Measurements from ENCODE around the gene SYCP1. TPM values are rescaled to one million over a fixed set of nuclear protein-coding genes. Genes with fewer than 3 reads are reported as not detected.

The SYCP1 gene
- total RNA-seq, 2 experiments from 2014 or later, result not detected

Other genes starting within 250 kb of the SYCP1 start
- gene DENND2C, start 184.8 kb upstream of the SYCP1 start, total RNA-seq, result under 1 TPM; 0.42 to 0.55 TPM
- not detected for gene AMPD1, start 159.3 kb upstream of the SYCP1 start, total RNA-seq
- 10 to 100 TPM; 71.1 to 71.4 TPM for gene NRAS, start 138.1 kb upstream of the SYCP1 start, total RNA-seq
- 100 to 1,000 TPM; 489 to 490 TPM for gene CSDE1, start 96.9 kb upstream of the SYCP1 start, total RNA-seq
- gene SIKE1, start 74.2 kb upstream of the SYCP1 start, total RNA-seq, result 10 to 100 TPM; 69.7 to 70.0 TPM
- not detected for gene TSHB, start 175.0 kb downstream of the SYCP1 start, total RNA-seq
- 1 to 10 TPM; 1.2 to 1.4 TPM for gene TSPAN2, start 234.6 kb downstream of the SYCP1 start, total RNA-seq